Parietal lobe (tissue), 1 donor: ENCODE data around the gene SLC25A33. TPM values are rescaled to one million over a fixed set of nuclear protein-coding genes. Genes with fewer than 3 reads are reported as not detected.

Source experiments
- total RNA-seq: library from RNA; depleted of rRNA; stranded (reverse); fragments of >200 nt; gene quantifications from one replicate; pipeline ENCODE4 v1.2.3, GENCODE V29; 2014

Gene SLC25A33
- 6.9 TPM for total RNA-seq

GRCh38 chr1:9539165-9539828, at the start of gene SLC25A33:
Gene SLC25A33 (plus strand): TSS chr1:9539465. CDS start chr1:9539692, 227 bp downstream.

GRCh38 chr1:9588551-9589143, 49.4 kb downstream of the SLC25A33 start, which contains the start of gene TMEM201:
Gene TMEM201 (plus strand): TSS chr1:9588911. CDS start chr1:9588931, 20 bp downstream.

Other genes with a start within 250 kb of the SLC25A33 start
- gene SPSB1, start 246.6 kb upstream of the SLC25A33 start, total RNA-seq, result 3.1 TPM
- gene TMEM201, start 49.4 kb downstream of the SLC25A33 start, total RNA-seq, result 9.1 TPM
- gene PIK3CD, start 112.3 kb downstream of the SLC25A33 start, total RNA-seq, result 12.5 TPM